Astrocyte (in vitro differentiated cells and primary cell): ENCODE measurements around the gene WDR37. TPM values are rescaled to one million over a fixed set of nuclear protein-coding genes. Genes with fewer than 3 reads are reported as not detected.

Experiments
- DNase-seq: peaks from one replicate; pipeline ENCODE4 v3.0.0-alpha.2; 2010; ENCODE audit warnings: low read depth
- FAIRE-seq: peaks from 2 replicates; lab custom pipeline; 2011; peaks lifted over from hg19 to GRCh38; lab: Jason Lieb, UNC
- H2AFZ ChIP-seq: 2 replicates; pipeline ENCODE4 v1.6.0; 2012; ENCODE audit warnings: low read depth, low read length, inconsistent platforms
- H3K27ac ChIP-seq: 2 replicates; pipeline ENCODE4 v1.5.1; 2011; ENCODE audit warnings: low read depth, low read length, inconsistent platforms
- H3K27me3 ChIP-seq: 2 replicates; pipeline ENCODE4 v1.6.0; 2011; ENCODE audit warnings: low read length, inconsistent platforms; ENCODE audit not compliant: insufficient read depth
- H3K36me3 ChIP-seq: 2 replicates; pipeline ENCODE4 v1.5.1; 2011; ENCODE audit warnings: low read length, inconsistent platforms; ENCODE audit not compliant: insufficient read depth
- H3K4me1 ChIP-seq: 2 replicates; pipeline ENCODE4 v1.5.1; 2011; ENCODE audit warnings: low read length, inconsistent platforms; ENCODE audit not compliant: insufficient read depth
- H3K4me2 ChIP-seq: 2 replicates; pipeline ENCODE4 v1.6.0; 2012; ENCODE audit warnings: low read length, inconsistent platforms
- H3K4me3 ChIP-seq: 2 replicates; pipeline ENCODE4 v1.5.1; 2011; ENCODE audit warnings: low read depth, mild to moderate bottlenecking, low read length, inconsistent platforms; ENCODE audit not compliant: insufficient read depth
- H3K79me2 ChIP-seq: 2 replicates; pipeline ENCODE4 v1.6.0; 2012; ENCODE audit warnings: mild to moderate bottlenecking, low read length, inconsistent platforms; ENCODE audit not compliant: insufficient read depth
- H3K9ac ChIP-seq: 2 replicates; pipeline ENCODE4 v1.6.0; 2012; ENCODE audit warnings: mild to moderate bottlenecking, low read length, inconsistent platforms
- H3K9me3 ChIP-seq: 2 replicates; pipeline ENCODE4 v1.5.1; 2012; ENCODE audit warnings: low read depth, mild to moderate bottlenecking, low read length, inconsistent platforms; ENCODE audit not compliant: insufficient read depth
- H4K20me1 ChIP-seq: 2 replicates; pipeline ENCODE4 v1.6.0; 2012; ENCODE audit warnings: low read length, inconsistent platforms; ENCODE audit not compliant: insufficient read depth
- H3K27ac Mint-ChIP-seq: one replicate; pipeline ENCODE4 v1.8.0; 2021; ENCODE audit warnings: mild to moderate bottlenecking, mixed read lengths; ENCODE audit not compliant: unreplicated experiment
- H3K27me3 Mint-ChIP-seq: one replicate; pipeline ENCODE4 v1.8.0; 2021; ENCODE audit warnings: low read depth, mixed read lengths; ENCODE audit not compliant: unreplicated experiment
- H3K36me3 Mint-ChIP-seq: one replicate; pipeline ENCODE4 v1.8.0; 2021; ENCODE audit warnings: low read depth, mixed read lengths; ENCODE audit not compliant: unreplicated experiment
- H3K4me1 Mint-ChIP-seq: one replicate; pipeline ENCODE4 v1.8.0; 2021; ENCODE audit warnings: low read depth, mixed read lengths; ENCODE audit not compliant: unreplicated experiment
- H3K4me3 Mint-ChIP-seq: one replicate; pipeline ENCODE4 v1.8.0; 2021; ENCODE audit warnings: mild to moderate bottlenecking, moderate library complexity, mixed read lengths; ENCODE audit not compliant: unreplicated experiment
- H3K9me3 Mint-ChIP-seq: one replicate; pipeline ENCODE4 v1.8.0; 2021; ENCODE audit warnings: mild to moderate bottlenecking, mixed read lengths; ENCODE audit not compliant: unreplicated experiment
- CTCF ChIP-seq: IDR thresholded peaks from 2 replicates; pipeline ENCODE4 v1.5.1; 2011; ENCODE audit warnings: low read depth, mild to moderate bottlenecking, inconsistent platforms, low read length, moderate library complexity; ENCODE audit not compliant: insufficient read depth
- EZH2 ChIP-seq: IDR thresholded peaks from 2 replicates; pipeline ENCODE4 v1.6.1; 2012; ENCODE audit warnings: mild to moderate bottlenecking, low read length, inconsistent platforms; ENCODE audit not compliant: insufficient read depth
- total RNA-seq: library from RNA; stranded (reverse); gene quantifications from 2 replicates; pipeline ENCODE4 v1.2.1, GENCODE V29; 2021

WDR37 gene
- total RNA-seq, 1 donor from 2014 or later, result 22.8 TPM

DNA sequence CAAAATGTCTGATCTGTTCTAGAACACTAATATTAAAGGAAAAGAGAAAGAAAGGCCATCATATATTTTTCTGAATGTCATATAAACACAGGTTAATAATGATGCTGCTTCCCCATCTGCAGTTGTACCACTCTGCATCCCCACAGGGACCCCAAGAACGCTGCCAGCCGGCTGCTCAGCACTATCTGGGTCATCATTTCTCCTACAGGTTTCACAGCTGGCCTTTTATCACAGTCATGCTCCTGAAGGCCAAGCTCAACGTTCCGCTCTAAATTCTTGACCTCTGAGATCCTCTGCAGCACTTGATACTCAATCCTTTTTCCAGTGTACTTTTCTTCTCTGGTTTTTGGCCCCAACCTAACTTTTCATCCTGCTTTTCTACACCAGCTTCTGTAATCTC, 12.0 kb upstream of the WDR37 start:
- H3K36me3 ChIP-seq, result peaks cover 37% of the 10 kb centered on the region
- H3K4me2 ChIP-seq, result peak overlapping the region; percentile 23
- Mint-ChIP-seq H3K9me3 (no peaks in the 10 kb centered on the region), H3K4me1 (peaks cover 10% of the 10 kb centered on the region), H3K4me3 (no peak overlapping the region), H3K36me3 (no peaks in the 10 kb centered on the region), H3K27me3 (no peaks in the 10 kb centered on the region), H3K27ac (no peak overlapping the region)
- no peaks in the 10 kb centered on the region for H3K27me3 ChIP-seq
- TF ChIP-seq CTCF (no peak), EZH2 (no peak)
- H3K9me3 ChIP-seq, result no peaks in the 10 kb centered on the region
- H3K9ac ChIP-seq, result no peak overlapping the region
- no peak overlapping the region for H3K4me3 ChIP-seq
- no peak overlapping the region for H2AFZ ChIP-seq
- FAIRE-seq (no peak), DNase-seq (no peak)
- peaks cover 5% of the 10 kb centered on the region for H3K4me1 ChIP-seq
- no peak overlapping the region for H3K27ac ChIP-seq
- peaks cover 49% of the 10 kb centered on the region for H3K79me2 ChIP-seq
- H4K20me1 ChIP-seq, result peaks cover 59% of the 10 kb centered on the region

DNA sequence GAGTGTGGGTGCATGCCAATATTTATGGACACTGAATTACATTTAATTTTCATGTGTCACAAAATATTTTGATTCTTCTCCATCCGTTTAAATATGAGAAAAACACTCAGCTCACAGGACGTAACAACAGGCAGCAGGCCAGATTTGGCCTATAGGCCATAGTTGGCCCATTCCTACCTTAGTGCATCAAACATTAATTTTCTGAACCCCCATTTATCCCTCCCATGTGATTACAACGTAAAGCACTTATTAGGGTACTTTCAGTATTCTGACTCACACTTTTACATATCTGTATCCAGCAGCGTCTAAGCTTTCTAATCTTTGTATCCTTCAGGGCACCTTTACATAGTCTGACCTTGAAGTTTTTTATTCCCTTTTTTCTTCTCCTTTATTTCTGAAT, 11.2 kb upstream of the WDR37 start:
- Mint-ChIP-seq H3K4me3 (peak overlapping the region; percentile 55), H3K27ac (no peak overlapping the region), H3K27me3 (no peaks in the 10 kb centered on the region), H3K36me3 (no peaks in the 10 kb centered on the region), H3K4me1 (peaks cover 10% of the 10 kb centered on the region), H3K9me3 (no peaks in the 10 kb centered on the region)
- TF ChIP-seq CTCF, result no peak
- TF ChIP-seq EZH2, result no peak
- Histone ChIP-seq H3K4me1 (peaks cover 5% of the 10 kb centered on the region), H3K9me3 (no peaks in the 10 kb centered on the region), H4K20me1 (peaks cover 59% of the 10 kb centered on the region), H3K9ac (no peak overlapping the region), H3K4me2 (peak overlapping the region; percentile 76), H3K36me3 (peaks cover 32% of the 10 kb centered on the region), H3K4me3 (no peak overlapping the region), H3K27ac (no peak overlapping the region), H3K79me2 (peaks cover 53% of the 10 kb centered on the region), H3K27me3 (no peaks in the 10 kb centered on the region), H2AFZ (no peak overlapping the region)
- no peak for DNase-seq
- FAIRE-seq, result no peak

- Histone ChIP-seq H3K4me1 (peaks cover 8% of the 10 kb centered on the region), H3K79me2 (peaks cover 58% of the 10 kb centered on the region), H3K36me3 (peaks cover 27% of the 10 kb centered on the region), H3K9ac (no peak overlapping the region), H4K20me1 (peaks cover 55% of the 10 kb centered on the region), H3K4me2 (peak overlapping the region; percentile 76), H3K27me3 (no peaks in the 10 kb centered on the region), H3K27ac (no peak overlapping the region), H2AFZ (no peak overlapping the region), H3K9me3 (no peaks in the 10 kb centered on the region), H3K4me3 (no peak overlapping the region)
- H3K27ac Mint-ChIP-seq, result peak overlapping the region; percentile 34
- DNase-seq, result no peak
- H3K36me3 Mint-ChIP-seq, result no peaks in the 10 kb centered on the region
- H3K4me3 Mint-ChIP-seq, result peak overlapping the region; percentile 64
- FAIRE-seq, result no peak
- H3K4me1 Mint-ChIP-seq, result peaks cover 10% of the 10 kb centered on the region
- H3K9me3 Mint-ChIP-seq, result no peaks in the 10 kb centered on the region
- no peaks in the 10 kb centered on the region for H3K27me3 Mint-ChIP-seq
- no peak for TF ChIP-seq EZH2
- TF ChIP-seq CTCF, result no peak
Observed at GRCh38 chr10:1045415-1045814, 10.8 kb upstream of the WDR37 start.
